ENCODE data around the gene LLGL1.

GRCh38 chr17:18263885-18264682, 38.6 kb downstream of the LLGL1 start:
- TF ChIP-seq POLR2AphosphoS5 (IDR thresholded peaks at IDR 0.05; ENCODE audit: low read depth, low read length) (no peak), TAF1 (IDR thresholded peaks at IDR 0.05; ENCODE audit: borderline replicate concordance, insufficient read depth, low read length) (no peak)

All from PFSK-1 (cell line).